ENCODE measurements around the gene TOMM20L. TPM values are rescaled to one million over a fixed set of nuclear protein-coding genes. Genes with fewer than 3 reads are reported as not detected.
"Not testable (repeated sequence)": the region's sequence is repeated elsewhere in the genome, so short reads cannot be mapped to it uniquely, and the experiment has no call there.

Gene TOMM20L
- 1 to 10 TPM in 1 of 3 donors, not detected in 2; 3.7 TPM for polyA plus RNA-seq

- Mint-ChIP-seq H3K27me3 (ENCODE audit: low read depth in 3 of 3) (peaks cover 4 to 8% (median 7%) of the 10 kb centered on the region in 3 donors), H3K4me3 (peak within 1 kb of the TSS; percentile 85 to 88 (median 87)), H3K27ac (peak within 1 kb of the TSS; percentile 62 to 92 (median 90)), H3K36me3 (no peaks in the 10 kb centered on the region), H3K4me1 (peaks cover 13% of the 10 kb centered on the region in 2 donors), H3K9me3 (no peaks in the 10 kb centered on the region)
- peak; percentile 79 to 84 (median 82) for DNase-seq
These were observed at the start of gene TOMM20L for GRCh38 chr14:58395812-58396788. Gene TOMM20L, plus strand, starts transcription at chr14:58395930. Its CDS starts 28 bp downstream, at chr14:58395958.

DNA sequence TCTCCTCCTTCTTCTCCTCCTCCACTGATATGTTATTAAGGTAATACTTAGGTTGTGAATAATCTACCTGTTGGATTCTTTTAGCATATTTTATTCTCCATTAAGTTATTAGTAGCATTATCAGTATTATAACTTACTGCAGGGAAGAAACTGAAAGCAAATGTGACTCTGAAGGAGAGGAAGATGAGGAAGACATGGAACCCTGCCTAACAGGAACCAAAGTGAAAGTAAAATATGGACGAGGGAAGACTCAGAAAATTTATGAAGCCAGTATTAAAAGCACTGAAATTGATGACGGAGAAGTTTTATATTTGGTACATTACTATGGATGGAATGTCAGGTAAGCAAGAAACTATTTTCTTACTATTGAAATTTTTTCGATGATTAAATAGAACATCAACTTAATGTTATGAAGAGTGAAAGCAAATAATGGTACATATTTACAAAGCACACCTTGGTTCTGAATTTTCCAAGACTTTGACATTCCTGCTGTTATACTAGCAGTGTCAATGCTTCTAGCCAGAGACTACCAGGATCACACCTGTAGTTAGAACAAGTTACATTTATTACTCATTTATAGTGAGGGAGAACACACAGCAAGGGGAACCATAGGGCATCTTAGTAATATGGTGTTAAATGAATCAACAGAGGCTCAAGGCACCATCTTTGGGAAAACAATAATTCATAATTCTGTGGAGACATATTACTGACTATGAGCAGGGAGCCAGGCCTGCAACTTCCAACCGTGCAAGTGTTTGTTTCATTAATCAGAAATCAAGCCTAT lies 42.0 kb upstream of the TOMM20L start:
- peak overlapping the region; percentile 60 to 80 (median 67) for H3K4me3 Mint-ChIP-seq
- H3K36me3 Mint-ChIP-seq, result peaks cover 18 to 42% (median 20%) of the 10 kb centered on the region in 3 donors
- H3K27ac Mint-ChIP-seq, result peak overlapping the region; percentile 73 to 88 (median 83)
- H3K4me1 Mint-ChIP-seq, result peaks cover 16 to 32% of the 10 kb centered on the region in 2 donors
- H3K27me3 Mint-ChIP-seq (ENCODE audit: low read depth in 3 of 3), result peaks cover 0 to 5% (median 0%) of the 10 kb centered on the region in 3 donors
- H3K9me3 Mint-ChIP-seq, result no peaks in the 10 kb centered on the region
- DNase-seq, result no peak

GRCh38 chr14:58354808-58355207 lies 40.9 kb upstream of the TOMM20L start:
- Mint-ChIP-seq H3K4me1 (peaks cover 16 to 32% of the 10 kb centered on the region in 2 donors), H3K4me3 (no peak overlapping the region), H3K36me3 (peaks cover 14 to 44% (median 19%) of the 10 kb centered on the region in 3 donors), H3K9me3 (no peaks in the 10 kb centered on the region), H3K27me3 (ENCODE audit: low read depth in 3 of 3) (peaks cover 0 to 5% (median 0%) of the 10 kb centered on the region in 3 donors), H3K27ac (peak overlapping the region in 5 of 6 donors; percentile 12 to 81 (median 58))
- DNase-seq, result no peak

DNA sequence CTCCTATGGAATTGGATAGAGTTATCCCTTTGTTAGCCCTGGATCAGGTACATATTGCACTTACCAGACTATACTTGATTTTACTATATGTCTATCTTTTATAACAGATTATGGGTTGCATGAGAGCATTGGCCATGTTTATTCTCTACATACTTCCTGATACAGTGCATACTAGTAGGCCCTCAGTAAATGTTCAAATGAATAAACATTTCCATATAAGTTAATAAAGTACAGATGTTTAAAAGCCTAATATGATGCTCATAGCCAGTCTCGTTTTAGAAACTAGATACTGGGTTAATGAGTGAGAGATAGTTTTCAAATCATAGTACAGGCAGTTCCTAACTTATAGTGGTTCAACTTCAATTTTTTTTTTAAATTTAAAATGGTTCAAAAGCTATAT lies 39.5 kb upstream of the TOMM20L start:
- Mint-ChIP-seq H3K27ac (peak overlapping the region in 1 of 6 donors; percentile 15), H3K9me3 (no peaks in the 10 kb centered on the region), H3K4me3 (no peak overlapping the region), H3K27me3 (ENCODE audit: low read depth in 3 of 3) (peaks cover 0 to 5% (median 0%) of the 10 kb centered on the region in 3 donors), H3K4me1 (peaks cover 16 to 32% of the 10 kb centered on the region in 2 donors), H3K36me3 (peaks cover 15 to 42% (median 23%) of the 10 kb centered on the region in 3 donors)
- no peak for DNase-seq

DNA sequence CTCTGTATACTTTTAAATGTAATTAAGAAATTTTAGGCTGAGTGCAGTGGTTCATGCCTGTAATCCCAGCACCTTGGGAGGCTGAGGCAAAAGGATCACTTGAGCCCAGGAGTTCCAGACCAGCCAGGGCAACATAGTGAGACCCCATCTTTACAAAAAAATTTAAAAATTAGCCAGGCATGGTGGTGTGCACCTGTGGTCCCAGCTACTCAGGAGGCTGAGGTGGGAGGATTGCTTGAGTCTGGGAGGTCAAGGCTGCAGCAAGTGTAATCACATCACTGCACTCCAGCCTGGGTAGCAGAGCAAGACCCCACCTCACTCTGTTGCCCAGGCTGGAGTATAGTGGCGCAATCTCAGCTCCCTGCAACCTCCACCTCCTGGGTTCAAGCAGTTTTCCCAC lies 33.5 kb upstream of the TOMM20L start:
- not testable (repeated sequence) for H3K27me3 Mint-ChIP-seq (ENCODE audit: low read depth in 3 of 3); H3K9me3 Mint-ChIP-seq; DNase-seq; H3K4me3 Mint-ChIP-seq; H3K4me1 Mint-ChIP-seq; H3K27ac Mint-ChIP-seq
- H3K36me3 Mint-ChIP-seq, result peaks cover 27 to 37% (median 27%) of the 10 kb centered on the region in 3 donors

- peak in 2 of 3 donors; percentile 5 to 7 for DNase-seq
- Mint-ChIP-seq H3K27ac (no peak overlapping the region), H3K36me3 (peaks cover 30 to 43% (median 31%) of the 10 kb centered on the region in 3 donors), H3K4me3 (no peak overlapping the region), H3K9me3 (no peaks in the 10 kb centered on the region), H3K27me3 (ENCODE audit: low read depth in 3 of 3) (no peaks in the 10 kb centered on the region), H3K4me1 (no peaks in the 10 kb centered on the region)
These were observed 32.8 kb upstream of the TOMM20L start for GRCh38 chr14:58362798-58363412.

DNA sequence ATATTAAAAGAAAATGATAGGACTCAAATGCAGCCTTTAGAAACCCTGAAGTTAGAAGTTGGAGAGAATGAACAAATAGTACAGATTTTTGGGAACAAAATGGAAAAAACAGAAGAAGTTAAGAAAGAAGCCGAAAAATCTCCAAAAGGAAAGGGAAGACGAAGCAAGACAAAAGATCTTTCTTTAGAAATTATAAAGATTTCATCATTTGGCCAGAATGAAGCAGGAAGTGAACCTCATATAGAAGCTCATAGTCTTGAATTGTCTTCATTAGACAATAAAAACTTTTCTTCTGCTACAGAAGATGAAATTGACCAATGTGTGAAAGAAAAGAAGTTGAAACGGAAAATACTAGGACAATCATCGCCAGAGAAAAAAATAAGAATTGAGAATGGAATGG lies 31.4 kb upstream of the TOMM20L start:
- Mint-ChIP-seq H3K4me3 (no peak overlapping the region), H3K9me3 (no peaks in the 10 kb centered on the region), H3K36me3 (peaks cover 34 to 51% (median 42%) of the 10 kb centered on the region in 3 donors), H3K27me3 (ENCODE audit: low read depth in 3 of 3) (no peaks in the 10 kb centered on the region), H3K27ac (peak overlapping the region in 3 of 6 donors; percentile 6 to 38 (median 31)), H3K4me1 (no peaks in the 10 kb centered on the region)
- no peak for DNase-seq

- no peak overlapping the region for H3K27ac Mint-ChIP-seq
- H3K4me3 Mint-ChIP-seq, result no peak overlapping the region
- no peaks in the 10 kb centered on the region for H3K9me3 Mint-ChIP-seq
- H3K4me1 Mint-ChIP-seq, result no peaks in the 10 kb centered on the region
- H3K36me3 Mint-ChIP-seq, result peaks cover 36 to 53% (median 49%) of the 10 kb centered on the region in 3 donors
- H3K27me3 Mint-ChIP-seq (ENCODE audit: low read depth in 3 of 3), result no peaks in the 10 kb centered on the region
- no peak for DNase-seq
These were observed 28.4 kb upstream of the TOMM20L start for GRCh38 chr14:58367296-58367695.

DNA sequence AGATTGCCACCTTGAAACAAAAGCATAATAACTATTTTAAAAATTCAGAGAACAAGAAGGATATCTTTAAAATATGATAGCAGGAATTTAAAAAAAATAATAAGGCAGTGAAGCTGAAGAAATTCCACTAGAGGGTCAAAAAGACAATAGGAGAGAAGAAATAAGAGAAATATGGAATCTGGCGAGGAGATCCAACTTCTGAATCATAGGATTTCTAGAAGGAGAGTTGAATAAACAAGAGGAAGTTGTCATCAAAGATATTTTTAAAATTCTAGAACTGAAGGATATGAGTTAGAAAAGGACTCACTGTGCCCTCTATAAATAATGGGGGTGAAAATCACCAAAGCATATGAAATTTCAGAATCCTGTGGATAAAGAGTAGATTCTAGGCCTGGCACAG lies 26.8 kb upstream of the TOMM20L start:
- no peak overlapping the region for H3K27ac Mint-ChIP-seq
- no peak for DNase-seq
- H3K9me3 Mint-ChIP-seq, result no peaks in the 10 kb centered on the region
- no peaks in the 10 kb centered on the region for H3K27me3 Mint-ChIP-seq (ENCODE audit: low read depth in 3 of 3)
- H3K36me3 Mint-ChIP-seq, result peaks cover 37 to 56% (median 50%) of the 10 kb centered on the region in 3 donors
- no peaks in the 10 kb centered on the region for H3K4me1 Mint-ChIP-seq
- H3K4me3 Mint-ChIP-seq, result no peak overlapping the region

DNA sequence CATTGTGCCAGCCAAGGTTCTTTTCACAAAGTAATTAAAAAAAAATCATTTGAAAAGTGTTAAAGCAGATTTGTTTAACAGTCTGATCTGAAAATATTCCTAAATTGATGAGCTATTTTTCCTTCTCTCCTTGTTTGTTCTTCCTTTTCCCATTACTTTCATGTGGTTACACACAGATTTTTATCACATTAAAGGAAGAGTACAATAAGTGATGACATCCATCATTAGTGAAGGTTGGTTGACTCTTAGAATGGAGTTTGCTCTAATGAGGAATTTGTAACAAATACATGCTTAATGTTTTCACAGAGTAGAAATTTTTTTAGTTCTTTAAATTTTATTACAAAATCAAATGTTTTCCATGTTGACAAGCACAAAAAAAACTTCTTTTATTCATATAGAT lies 18.9 kb upstream of the TOMM20L start:
- H3K36me3 Mint-ChIP-seq, result peaks cover 22 to 28% (median 24%) of the 10 kb centered on the region in 3 donors
- H3K9me3 Mint-ChIP-seq, result no peaks in the 10 kb centered on the region
- H3K27me3 Mint-ChIP-seq (ENCODE audit: low read depth in 3 of 3), result no peaks in the 10 kb centered on the region
- H3K4me3 Mint-ChIP-seq, result no peak overlapping the region
- H3K27ac Mint-ChIP-seq, result no peak overlapping the region
- DNase-seq, result no peak
- H3K4me1 Mint-ChIP-seq, result peaks cover 3 to 7% of the 10 kb centered on the region in 2 donors

DNA sequence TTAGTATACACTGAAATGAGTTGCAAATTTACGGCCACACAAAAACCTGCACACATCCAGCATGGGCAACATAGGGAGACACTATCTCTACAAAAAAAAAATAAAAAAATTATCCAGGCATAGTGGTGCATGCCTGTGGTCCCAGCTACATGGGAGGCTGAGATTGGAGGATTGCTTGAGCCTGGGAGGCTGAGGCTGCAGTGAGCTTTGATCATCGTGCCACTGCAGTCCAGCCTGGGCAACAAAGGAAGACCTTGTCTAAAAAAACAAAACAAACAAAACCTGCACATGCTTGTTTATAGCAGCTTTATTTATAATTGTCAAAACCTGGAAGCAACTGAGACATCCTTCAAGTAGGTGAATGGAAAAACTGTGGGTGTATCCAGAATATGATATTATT lies 4.9 kb upstream of the TOMM20L start:
- Mint-ChIP-seq H3K9me3 (no peaks in the 10 kb centered on the region), H3K27me3 (ENCODE audit: low read depth in 3 of 3) (peaks cover 4 to 8% (median 4%) of the 10 kb centered on the region in 3 donors)

DNA sequence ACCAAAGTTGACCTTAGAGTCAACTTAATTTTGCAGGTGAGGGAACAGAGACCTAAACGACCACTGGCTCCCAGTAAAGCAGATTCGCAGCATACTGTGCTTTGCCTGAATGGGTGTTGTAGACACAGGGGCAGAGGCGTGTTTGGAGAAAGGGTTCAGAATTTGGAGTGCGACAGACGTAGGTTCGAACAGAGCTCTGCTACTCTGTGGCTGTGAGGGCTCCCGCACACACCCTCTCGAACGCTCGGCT lies 243 bp upstream of the TOMM20L start:
- peaks cover 13% of the 10 kb centered on the region in 2 donors for H3K4me1 Mint-ChIP-seq
- H3K4me3 Mint-ChIP-seq, result peak overlapping the region; percentile 76 to 88 (median 85)
- no peak for DNase-seq
- H3K36me3 Mint-ChIP-seq, result no peaks in the 10 kb centered on the region
- no peaks in the 10 kb centered on the region for H3K9me3 Mint-ChIP-seq
- H3K27me3 Mint-ChIP-seq (ENCODE audit: low read depth in 3 of 3), result peaks cover 4 to 8% (median 7%) of the 10 kb centered on the region in 3 donors
- H3K27ac Mint-ChIP-seq, result peak overlapping the region; percentile 62 to 92 (median 88)

More for the DNA sequence above, 4.9 kb upstream of the TOMM20L start:
- Mint-ChIP-seq H3K4me1 (peaks cover 5 to 6% of the 10 kb centered on the region in 2 donors), H3K27ac (no peak overlapping the region), H3K4me3 (no peak overlapping the region), H3K36me3 (no peaks in the 10 kb centered on the region)
- DNase-seq, result no peak

- H3K36me3 Mint-ChIP-seq, result peaks cover 0 to 3% (median 0%) of the 10 kb centered on the region in 3 donors
- no peaks in the 10 kb centered on the region for H3K9me3 Mint-ChIP-seq
- peaks cover 13% of the 10 kb centered on the region in 2 donors for H3K4me1 Mint-ChIP-seq
- peaks cover 4 to 8% (median 7%) of the 10 kb centered on the region in 3 donors for H3K27me3 Mint-ChIP-seq (ENCODE audit: low read depth in 3 of 3)
- peak overlapping the region in 3 of 5 donors; percentile 74 to 85 (median 83) for H3K4me3 Mint-ChIP-seq
- no peak for DNase-seq
- peak overlapping the region; percentile 14 to 88 (median 42) for H3K27ac Mint-ChIP-seq
These were observed 1.4 kb downstream of the TOMM20L start for GRCh38 chr14:58397156-58397555.
